NB4 (cell line): ENCODE data around the gene LRTM2.

Experiments used
- MAX ChIP-seq: IDR thresholded peaks from 2 replicates; pipeline ENCODE4 v1.6.1; 2011; ENCODE audit warnings: low read depth, low read length
- POLR2A ChIP-seq: IDR thresholded peaks from 2 replicates; pipeline ENCODE4 v1.6.1; 2011; ENCODE audit warnings: mild to moderate bottlenecking; ENCODE audit not compliant: insufficient read length; ENCODE audit errors: extremely low read depth
- TF ChIP-seq, protein P1 (sequence below): IDR thresholded peaks from one replicate; pipeline ENCODE4 v1.5.1; 2012; ENCODE audit warnings: low read depth, low read length

DNA sequence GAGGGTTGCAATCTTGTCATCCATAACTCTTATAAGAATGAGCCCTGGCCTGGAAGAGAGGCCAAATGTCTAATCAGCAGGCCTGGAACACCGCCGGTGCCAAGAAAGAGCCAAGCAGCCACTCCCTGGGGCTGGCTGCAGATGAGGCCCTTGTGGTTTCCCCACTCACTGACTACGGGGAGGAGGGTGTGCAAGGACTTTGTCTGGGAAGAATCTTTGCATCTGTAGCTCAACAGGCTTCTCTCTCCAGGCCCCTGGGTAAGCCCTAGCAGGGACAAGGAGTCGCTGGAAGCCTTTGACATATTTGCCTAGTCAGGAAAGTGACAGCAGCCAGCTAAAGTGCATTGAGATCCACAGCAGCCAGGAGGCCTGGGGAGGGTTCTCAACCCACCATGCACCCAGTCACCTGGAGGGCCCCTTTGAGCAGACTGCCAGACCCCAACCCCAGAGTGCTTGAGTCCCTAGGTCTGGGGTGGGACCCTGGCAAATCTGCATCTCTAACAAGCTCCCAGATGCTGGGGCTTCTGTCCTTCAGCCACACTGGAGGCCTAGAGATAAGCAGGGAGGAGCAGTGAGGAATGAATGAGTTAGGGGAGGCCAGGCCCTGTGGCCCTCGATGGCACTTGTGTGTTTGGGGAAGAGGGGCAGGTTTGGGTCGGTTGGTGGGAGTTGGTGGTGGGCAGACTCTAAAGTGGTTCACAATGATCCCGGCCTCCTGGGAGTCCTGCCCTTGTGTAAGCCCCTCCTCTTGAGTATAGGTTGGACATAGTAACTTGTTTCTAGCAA, 13.9 kb upstream of the LRTM2 start:
- TF ChIP-seq, protein P1, sequence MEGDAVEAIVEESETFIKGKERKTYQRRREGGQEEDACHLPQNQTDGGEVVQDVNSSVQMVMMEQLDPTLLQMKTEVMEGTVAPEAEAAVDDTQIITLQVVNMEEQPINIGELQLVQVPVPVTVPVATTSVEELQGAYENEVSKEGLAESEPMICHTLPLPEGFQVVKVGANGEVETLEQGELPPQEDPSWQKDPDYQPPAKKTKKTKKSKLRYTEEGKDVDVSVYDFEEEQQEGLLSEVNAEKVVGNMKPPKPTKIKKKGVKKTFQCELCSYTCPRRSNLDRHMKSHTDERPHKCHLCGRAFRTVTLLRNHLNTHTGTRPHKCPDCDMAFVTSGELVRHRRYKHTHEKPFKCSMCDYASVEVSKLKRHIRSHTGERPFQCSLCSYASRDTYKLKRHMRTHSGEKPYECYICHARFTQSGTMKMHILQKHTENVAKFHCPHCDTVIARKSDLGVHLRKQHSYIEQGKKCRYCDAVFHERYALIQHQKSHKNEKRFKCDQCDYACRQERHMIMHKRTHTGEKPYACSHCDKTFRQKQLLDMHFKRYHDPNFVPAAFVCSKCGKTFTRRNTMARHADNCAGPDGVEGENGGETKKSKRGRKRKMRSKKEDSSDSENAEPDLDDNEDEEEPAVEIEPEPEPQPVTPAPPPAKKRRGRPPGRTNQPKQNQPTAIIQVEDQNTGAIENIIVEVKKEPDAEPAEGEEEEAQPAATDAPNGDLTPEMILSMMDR, result no peak
- no peak for TF ChIP-seq POLR2A
- TF ChIP-seq MAX, result no peak
